GM21367 (cell line): Measurements from ENCODE around the gene PPAN.

Experiments
- ATAC-seq: cut with Tn5 transposase; IDR thresholded peaks from one replicate; pipeline ENCODE4 v1.9.1; 2021; ENCODE audit not compliant: unreplicated experiment

Gene PPAN

DNA sequence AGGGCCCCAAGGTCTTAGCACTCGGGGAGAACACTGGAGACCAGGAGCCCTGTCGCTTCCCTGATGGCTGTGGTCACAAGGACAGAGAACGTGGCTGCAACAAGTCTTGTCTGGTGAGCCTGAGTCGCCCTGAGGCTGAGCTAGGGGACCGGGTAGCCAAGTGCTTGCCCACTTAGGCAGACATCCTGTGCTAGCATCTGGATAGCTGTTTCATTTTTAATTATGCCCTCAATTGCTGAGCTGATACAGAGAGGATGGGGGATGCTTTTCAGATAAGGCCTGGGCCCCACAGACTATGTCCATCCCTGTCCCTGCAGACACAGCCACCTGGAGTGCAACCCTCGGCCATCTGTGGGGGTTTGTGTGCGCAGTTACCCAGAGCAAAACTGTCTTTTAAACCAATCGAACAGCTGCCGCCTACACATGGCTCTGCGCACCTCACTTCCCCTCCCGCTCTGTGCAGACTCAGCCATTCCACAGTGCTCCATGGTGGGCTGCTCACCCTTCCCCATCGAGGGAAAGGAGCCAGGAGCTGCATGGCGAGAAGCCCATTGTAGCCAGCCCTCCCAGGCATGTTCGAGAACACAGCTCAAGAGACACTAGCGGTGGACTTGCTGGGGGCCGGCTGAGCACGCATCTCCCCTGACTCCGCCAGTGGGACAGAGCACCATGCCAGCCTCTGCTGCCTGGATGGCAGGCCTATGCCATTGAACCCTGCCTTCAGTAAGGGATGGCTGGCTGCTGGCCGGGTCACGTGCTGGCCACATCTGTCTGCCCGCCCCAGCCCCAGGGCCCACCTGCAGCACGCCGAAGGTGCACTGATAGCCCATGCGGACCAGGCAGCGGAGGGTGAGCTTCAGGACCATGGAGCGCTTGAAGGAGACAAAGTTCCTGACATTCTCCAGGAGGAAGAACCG lies 33.0 kb downstream of the PPAN start:
- ATAC-seq = no peak

- no peak for ATAC-seq
Observed at GRCh38 chr19:10139952-10140351, 33.8 kb downstream of the PPAN start.

- no peak for ATAC-seq
Observed at GRCh38 chr19:10141479-10141878, 35.3 kb downstream of the PPAN start.

DNA sequence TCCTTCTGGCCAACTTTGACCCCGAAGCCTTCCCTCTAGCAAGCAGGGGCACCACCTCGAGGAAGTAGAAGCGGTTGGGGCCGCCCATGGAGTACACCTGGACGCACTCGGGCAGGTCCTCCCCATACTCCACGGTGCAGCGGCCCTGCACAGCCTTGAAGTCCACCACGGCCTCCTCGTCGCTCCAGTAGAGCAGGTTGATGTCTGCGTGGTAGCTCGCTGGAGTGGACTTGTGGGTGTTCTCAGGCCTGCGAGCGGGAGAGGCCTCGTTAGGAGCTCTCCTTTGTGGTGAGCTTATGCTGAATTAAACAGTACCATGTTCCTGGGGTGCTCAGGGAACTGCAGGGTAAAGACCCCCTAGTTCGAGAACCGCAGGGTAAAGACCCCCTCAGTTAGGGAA lies 35.8 kb downstream of the PPAN start:
- ATAC-seq = no peak

DNA sequence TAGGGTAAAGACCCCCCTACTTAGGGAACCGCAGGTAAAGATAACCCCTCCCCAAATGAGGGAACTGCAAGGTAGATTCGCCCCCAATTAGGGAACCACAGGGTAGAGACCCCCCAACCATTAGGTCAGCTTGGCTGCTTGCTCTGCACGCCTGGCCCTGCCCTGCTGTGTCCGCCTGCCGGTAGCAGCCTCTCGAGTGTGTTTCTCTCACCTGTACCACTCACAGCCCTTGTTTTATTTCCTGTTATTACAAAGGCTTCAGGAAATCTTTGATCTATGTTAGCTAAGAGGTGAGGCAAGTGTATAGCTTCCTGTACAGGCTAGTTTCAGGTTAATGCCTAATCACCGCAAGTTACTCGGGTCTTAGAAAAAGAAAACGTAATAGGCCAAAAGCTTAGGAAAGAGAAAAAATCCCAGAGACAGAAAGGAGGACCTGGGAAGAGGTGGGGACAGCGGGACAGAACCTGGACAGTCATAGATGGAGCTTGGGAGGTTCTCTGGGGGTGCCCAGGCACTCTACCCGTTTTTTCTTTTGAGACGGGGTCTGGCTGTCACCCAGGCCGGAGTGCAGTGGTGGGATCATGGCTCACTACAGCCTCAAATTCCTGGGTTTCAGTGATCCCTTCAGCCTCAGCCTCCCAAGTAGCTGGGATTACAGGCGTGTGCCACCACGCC lies 36.7 kb downstream of the PPAN start:
- no peak for ATAC-seq

- ATAC-seq = no peak
Observed at GRCh38 chr19:10143681-10144080, 37.5 kb downstream of the PPAN start.

DNA sequence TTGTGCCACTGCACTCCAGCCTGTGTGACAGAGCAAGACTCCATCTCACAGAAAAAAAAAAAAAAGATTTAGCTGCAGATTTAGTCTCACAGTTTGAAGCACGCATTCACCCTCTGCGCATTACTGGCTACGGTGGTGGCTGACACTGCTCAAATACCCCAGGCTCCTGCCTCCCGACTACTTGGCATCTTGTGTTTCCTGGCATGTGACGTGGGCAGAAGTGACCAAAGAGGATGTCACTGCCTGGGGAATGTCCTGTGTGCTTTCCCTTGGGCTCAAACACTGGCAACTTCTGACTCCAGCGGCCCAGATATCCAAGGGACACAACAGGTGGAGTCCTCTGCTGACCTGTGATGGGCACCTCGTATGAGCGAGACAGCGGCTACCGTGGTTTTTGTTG lies 38.2 kb downstream of the PPAN start:
- no peak for ATAC-seq

- no peak for ATAC-seq
Observed at GRCh38 chr19:10145031-10145430, 38.9 kb downstream of the PPAN start.

GRCh38 chr19:10146142-10146541 lies 40.0 kb downstream of the PPAN start:
- ATAC-seq = no peak

DNA sequence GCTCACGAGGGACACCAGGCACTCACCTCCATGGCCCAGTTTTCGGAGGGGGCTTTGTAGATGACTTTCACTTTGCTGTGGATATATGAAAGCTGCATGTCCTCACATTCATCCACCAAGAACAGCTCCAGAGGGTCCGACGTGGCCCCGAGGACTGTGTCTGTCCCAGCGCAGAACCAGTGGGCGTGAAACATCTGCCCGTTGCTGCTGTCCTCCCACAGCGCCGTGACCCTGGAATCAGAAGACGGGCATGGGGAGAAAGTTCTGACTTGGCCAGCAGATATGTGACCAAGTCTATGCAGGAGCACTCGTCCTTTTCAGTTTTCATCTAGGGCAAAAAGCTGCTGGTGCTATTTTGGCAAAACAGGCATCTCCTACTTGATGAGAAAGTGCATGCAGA lies 43.3 kb downstream of the PPAN start:
- no peak for ATAC-seq

GRCh38 chr19:10151521-10151920 lies 45.4 kb downstream of the PPAN start:
- no peak for ATAC-seq

GRCh38 chr19:10152100-10152499 lies 45.9 kb downstream of the PPAN start:
- ATAC-seq = no peak

- ATAC-seq = no peak
Observed at GRCh38 chr19:10155839-10156238, 49.7 kb downstream of the PPAN start.

GRCh38 chr19:10158071-10158470 lies 51.9 kb downstream of the PPAN start:
- ATAC-seq = no peak

- ATAC-seq = no peak
Observed at GRCh38 chr19:10158485-10158884, 52.3 kb downstream of the PPAN start.

DNA sequence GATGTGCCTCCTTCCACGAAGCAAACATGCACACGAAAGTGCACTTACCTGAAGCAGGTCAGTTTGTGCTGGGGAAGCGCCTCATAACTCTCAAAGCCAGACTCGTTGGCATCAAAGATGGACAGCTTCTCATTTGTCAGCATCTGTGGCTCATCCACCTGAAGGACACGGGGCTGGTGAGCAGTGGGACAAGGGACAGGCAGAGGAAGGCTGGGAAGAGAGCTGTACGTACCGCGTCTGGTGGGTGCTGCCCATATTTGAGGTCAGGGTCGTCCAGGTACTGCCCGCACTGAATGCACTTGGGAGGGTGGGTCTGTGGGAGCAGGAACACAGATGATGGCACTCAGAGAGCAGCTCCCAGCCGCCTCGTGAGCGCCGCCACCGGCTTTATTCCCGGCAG lies 53.4 kb downstream of the PPAN start:
- ATAC-seq = no peak
